DMS114 treated with DMSO at 0.1 percent for 48 hours (cell line): ENCODE results near the gene PHF19.

Experiments used
- DNase-seq: peaks from one replicate; lab custom pipeline; 2025; ENCODE audit not compliant: unreplicated experiment; lab: John Stamatoyannopoulos, UW

The PHF19 gene

GRCh38 chr9:120892748-120893610 lies 16.0 kb upstream of the PHF19 start:
- DNase-seq: no peak

GRCh38 chr9:120891884-120892747 lies 15.1 kb upstream of the PHF19 start:
- DNase-seq: no peak

GRCh38 chr9:120891245-120891883 lies 14.4 kb upstream of the PHF19 start:
- DNase-seq: no peak

GRCh38 chr9:120890320-120891244 lies 13.6 kb upstream of the PHF19 start:
- no peak for DNase-seq

GRCh38 chr9:120889606-120890271 lies 12.8 kb upstream of the PHF19 start:
- DNase-seq: no peak

GRCh38 chr9:120888626-120889025 lies 11.6 kb upstream of the PHF19 start:
- DNase-seq: no peak

GRCh38 chr9:120886490-120886967 lies 9.5 kb upstream of the PHF19 start:
- DNase-seq: no peak

GRCh38 chr9:120885958-120886357 lies 9.0 kb upstream of the PHF19 start:
- DNase-seq: no peak

- DNase-seq: no peak
Observed at GRCh38 chr9:120885457-120885856, 8.5 kb upstream of the PHF19 start.

GRCh38 chr9:120883608-120883996 lies 6.6 kb upstream of the PHF19 start:
- no peak for DNase-seq

- DNase-seq: no peak
Observed at GRCh38 chr9:120882935-120883607, 6.1 kb upstream of the PHF19 start.

- DNase-seq: no peak
Observed at GRCh38 chr9:120879446-120879845, 2.5 kb upstream of the PHF19 start.

- DNase-seq: no peak
Observed at GRCh38 chr9:120878188-120879130, 1.5 kb upstream of the PHF19 start.

- DNase-seq: peak; percentile 18
Observed at GRCh38 chr9:120877276-120878034, 467 bp upstream of the PHF19 start.

- DNase-seq: peak; percentile 12
Observed at GRCh38 chr9:120875954-120876841, 790 bp downstream of the PHF19 start.

GRCh38 chr9:120875643-120875953 lies 1.4 kb downstream of the PHF19 start:
- DNase-seq: no peak

GRCh38 chr9:120875195-120875565 lies 1.8 kb downstream of the PHF19 start:
- DNase-seq: no peak
